Loucy (cell line): ENCODE measurements around the gene DTNB.

ENCODE experiments used
- CTCF ChIP-seq: fragments of 200-600 bp; sonication (generic); conservative IDR thresholded peaks from 2 replicates; pipeline ENCODE4 v1.5.1; 2014; ENCODE audit warnings: mild to moderate bottlenecking, antibody characterized with exemption, low read length
- EZH2phosphoT487 ChIP-seq: fragments of 200-600 bp; IDR thresholded peaks from 2 replicates; pipeline ENCODE4 v1.6.1; 2018; ENCODE audit warnings: antibody characterized with exemption, mild to moderate bottlenecking, moderate library complexity, borderline replicate concordance

GRCh38 chr2:25421820-25422411 is 251.5 kb downstream of the DTNB start:
- TF ChIP-seq CTCF (no peak), EZH2phosphoT487 (no peak)
